GM23338 (cell line): Measurements from ENCODE around the gene CPNE6.

Source experiments
- CREB1 ChIP-seq: fragments of 250-450 bp; sonication (Bioruptor Pico); IDR thresholded peaks from 2 replicates; pipeline ENCODE4 v1.5.0; 2020; ENCODE audit warnings: low read depth, mild to moderate bottlenecking, moderate library complexity
- CTCF ChIP-seq, 2 experiments: fragments of 200-600 bp in 1 of 2; sonication (generic) in 1 of 2; conservative IDR thresholded peaks; 2 replicates each; pipeline versions ENCODE4 v1.5.1 to v1.6.1; 2016 to 2017; ENCODE audit warnings: antibody characterized with exemption in 2 of 2, low read depth in 2 of 2, mild to moderate bottlenecking in 2 of 2, moderate library complexity in 1 of 2
- EZH2 ChIP-seq: fragments of 200-600 bp; sonication (generic); IDR thresholded peaks from one replicate; pipeline ENCODE4 v1.8.0; 2017; ENCODE audit warnings: antibody characterized with exemption, mild to moderate bottlenecking, low read depth; ENCODE audit not compliant: unreplicated experiment
- EZH2phosphoT487 ChIP-seq: fragments of 200-600 bp; sonication (generic); IDR thresholded peaks from one replicate; pipeline ENCODE4 v1.8.1; 2018; ENCODE audit warnings: antibody characterized with exemption; ENCODE audit not compliant: unreplicated experiment
- JUNB ChIP-seq: IDR thresholded peaks from one replicate; pipeline ENCODE4 v1.6.1; 2016; ENCODE audit warnings: antibody characterized with exemption; ENCODE audit not compliant: unreplicated experiment
- POLR2AphosphoS5 ChIP-seq: IDR thresholded peaks from 2 replicates; pipeline ENCODE4 v1.6.1; 2016; ENCODE audit warnings: antibody characterized with exemption, low read depth
- STAT1 ChIP-seq: IDR thresholded peaks from one replicate; pipeline ENCODE4 v1.6.1; 2016; ENCODE audit warnings: antibody characterized with exemption; ENCODE audit not compliant: unreplicated experiment
- TF ChIP-seq, protein P1 (sequence below): IDR thresholded peaks from one replicate; pipeline ENCODE4 v1.6.1; 2018; ENCODE audit warnings: antibody characterized with exemption; ENCODE audit not compliant: unreplicated experiment

- TF ChIP-seq CTCF (conservative IDR thresholded peaks at IDR 0.05; ENCODE audit: low read depth in 2 of 2) = no peak
- no peak for TF ChIP-seq EZH2phosphoT487
- TF ChIP-seq POLR2AphosphoS5 = no peak
- no peak for TF ChIP-seq JUNB
- TF ChIP-seq, protein P1, sequence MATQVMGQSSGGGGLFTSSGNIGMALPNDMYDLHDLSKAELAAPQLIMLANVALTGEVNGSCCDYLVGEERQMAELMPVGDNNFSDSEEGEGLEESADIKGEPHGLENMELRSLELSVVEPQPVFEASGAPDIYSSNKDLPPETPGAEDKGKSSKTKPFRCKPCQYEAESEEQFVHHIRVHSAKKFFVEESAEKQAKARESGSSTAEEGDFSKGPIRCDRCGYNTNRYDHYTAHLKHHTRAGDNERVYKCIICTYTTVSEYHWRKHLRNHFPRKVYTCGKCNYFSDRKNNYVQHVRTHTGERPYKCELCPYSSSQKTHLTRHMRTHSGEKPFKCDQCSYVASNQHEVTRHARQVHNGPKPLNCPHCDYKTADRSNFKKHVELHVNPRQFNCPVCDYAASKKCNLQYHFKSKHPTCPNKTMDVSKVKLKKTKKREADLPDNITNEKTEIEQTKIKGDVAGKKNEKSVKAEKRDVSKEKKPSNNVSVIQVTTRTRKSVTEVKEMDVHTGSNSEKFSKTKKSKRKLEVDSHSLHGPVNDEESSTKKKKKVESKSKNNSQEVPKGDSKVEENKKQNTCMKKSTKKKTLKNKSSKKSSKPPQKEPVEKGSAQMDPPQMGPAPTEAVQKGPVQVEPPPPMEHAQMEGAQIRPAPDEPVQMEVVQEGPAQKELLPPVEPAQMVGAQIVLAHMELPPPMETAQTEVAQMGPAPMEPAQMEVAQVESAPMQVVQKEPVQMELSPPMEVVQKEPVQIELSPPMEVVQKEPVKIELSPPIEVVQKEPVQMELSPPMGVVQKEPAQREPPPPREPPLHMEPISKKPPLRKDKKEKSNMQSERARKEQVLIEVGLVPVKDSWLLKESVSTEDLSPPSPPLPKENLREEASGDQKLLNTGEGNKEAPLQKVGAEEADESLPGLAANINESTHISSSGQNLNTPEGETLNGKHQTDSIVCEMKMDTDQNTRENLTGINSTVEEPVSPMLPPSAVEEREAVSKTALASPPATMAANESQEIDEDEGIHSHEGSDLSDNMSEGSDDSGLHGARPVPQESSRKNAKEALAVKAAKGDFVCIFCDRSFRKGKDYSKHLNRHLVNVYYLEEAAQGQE = no peak
- TF ChIP-seq EZH2 = no peak
- no peak for TF ChIP-seq CREB1
- TF ChIP-seq STAT1 = no peak
Observed at GRCh38 chr14:24094841-24095270, 23.5 kb downstream of the CPNE6 start.
